Measurements from ENCODE around the gene CD6.

CD6 gene

DNA sequence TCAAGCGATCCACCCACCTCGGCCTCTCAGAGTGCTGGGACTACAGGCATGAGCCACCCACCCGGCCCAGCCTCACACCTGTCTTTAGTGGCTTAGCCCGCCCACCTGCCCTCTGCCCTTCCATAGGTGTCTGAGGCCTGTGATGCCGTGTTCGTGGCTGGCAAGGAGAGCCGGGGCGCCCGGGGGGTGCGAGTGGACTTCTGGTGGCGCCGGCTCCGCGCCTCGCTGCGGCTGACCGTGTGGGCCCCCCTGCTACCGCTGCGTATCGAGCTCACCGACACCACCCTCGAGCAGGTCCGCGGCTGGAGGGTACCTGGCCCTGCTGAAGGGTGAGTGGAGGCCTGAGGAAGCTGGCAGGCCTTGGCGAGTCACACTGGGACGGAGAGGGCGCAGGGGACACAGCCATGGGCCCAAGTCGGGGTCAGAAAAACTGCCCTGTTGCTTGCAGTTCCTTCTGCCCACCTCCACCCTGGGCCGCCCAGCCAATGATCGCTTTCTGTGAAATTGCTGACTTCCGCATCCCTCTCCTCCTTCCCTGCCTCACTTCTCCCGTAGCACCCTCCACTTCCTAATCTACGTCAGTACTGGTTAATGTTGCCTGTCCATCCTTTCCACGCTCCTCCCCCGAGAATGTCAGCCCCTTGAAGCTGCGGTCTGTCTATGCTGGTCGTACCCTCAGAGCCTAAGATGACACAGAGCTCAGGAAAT is 37.9 kb upstream of the CD6 start:
- ChIA-PET POLR2A (no interaction called here), CTCF (interaction anchor here (0.7 kb wide), 1 partner anchor 1266 kb away, joined by 5 read pairs; no protein-coding TSS in a partner anchor)
- TF ChIP-seq TARDBP (IDR thresholded peaks at IDR 0.05), result no peak
- no peak for TF ChIP-seq FOXK2 (IDR thresholded peaks at IDR 0.05)
- no peak for TF ChIP-seq NFRKB (IDR thresholded peaks at IDR 0.05)
- no peak for TF ChIP-seq LEF1 (IDR thresholded peaks at IDR 0.05; ENCODE audit: borderline replicate concordance)
- no peak for TF ChIP-seq ARNT (IDR thresholded peaks at IDR 0.05)
- TF ChIP-seq ELF4 (IDR thresholded peaks at IDR 0.05), result no peak
- TF ChIP-seq SUZ12 (IDR thresholded peaks at IDR 0.05), result no peak
- TF ChIP-seq ZNF384 (IDR thresholded peaks at IDR 0.05), result no peak
- no peak for TF ChIP-seq FOXM1 (IDR thresholded peaks at IDR 0.05; ENCODE audit: borderline replicate concordance)
- TF ChIP-seq CTBP1 (IDR thresholded peaks at IDR 0.05; ENCODE audit: borderline replicate concordance), result no peak
- no peak for TF ChIP-seq SP1 (IDR thresholded peaks at IDR 0.05)
- no peak for TF ChIP-seq BHLHE40 (IDR thresholded peaks at IDR 0.05; ENCODE audit: borderline replicate concordance)
- no peak for TF ChIP-seq HDGF (IDR thresholded peaks at IDR 0.05; ENCODE audit: borderline replicate concordance)
- TF ChIP-seq FOXA1 (IDR thresholded peaks at IDR 0.05), result no peak
- TF ChIP-seq, protein P1, sequence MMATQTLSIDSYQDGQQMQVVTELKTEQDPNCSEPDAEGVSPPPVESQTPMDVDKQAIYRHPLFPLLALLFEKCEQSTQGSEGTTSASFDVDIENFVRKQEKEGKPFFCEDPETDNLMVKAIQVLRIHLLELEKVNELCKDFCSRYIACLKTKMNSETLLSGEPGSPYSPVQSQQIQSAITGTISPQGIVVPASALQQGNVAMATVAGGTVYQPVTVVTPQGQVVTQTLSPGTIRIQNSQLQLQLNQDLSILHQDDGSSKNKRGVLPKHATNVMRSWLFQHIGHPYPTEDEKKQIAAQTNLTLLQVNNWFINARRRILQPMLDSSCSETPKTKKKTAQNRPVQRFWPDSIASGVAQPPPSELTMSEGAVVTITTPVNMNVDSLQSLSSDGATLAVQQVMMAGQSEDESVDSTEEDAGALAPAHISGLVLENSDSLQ (IDR thresholded peaks at IDR 0.05), result no peak
- TF ChIP-seq L3MBTL2 (conservative IDR thresholded peaks at IDR 0.05), result no peak
- DNase-seq (ENCODE audit: extremely low spot score), result no peak

DNA sequence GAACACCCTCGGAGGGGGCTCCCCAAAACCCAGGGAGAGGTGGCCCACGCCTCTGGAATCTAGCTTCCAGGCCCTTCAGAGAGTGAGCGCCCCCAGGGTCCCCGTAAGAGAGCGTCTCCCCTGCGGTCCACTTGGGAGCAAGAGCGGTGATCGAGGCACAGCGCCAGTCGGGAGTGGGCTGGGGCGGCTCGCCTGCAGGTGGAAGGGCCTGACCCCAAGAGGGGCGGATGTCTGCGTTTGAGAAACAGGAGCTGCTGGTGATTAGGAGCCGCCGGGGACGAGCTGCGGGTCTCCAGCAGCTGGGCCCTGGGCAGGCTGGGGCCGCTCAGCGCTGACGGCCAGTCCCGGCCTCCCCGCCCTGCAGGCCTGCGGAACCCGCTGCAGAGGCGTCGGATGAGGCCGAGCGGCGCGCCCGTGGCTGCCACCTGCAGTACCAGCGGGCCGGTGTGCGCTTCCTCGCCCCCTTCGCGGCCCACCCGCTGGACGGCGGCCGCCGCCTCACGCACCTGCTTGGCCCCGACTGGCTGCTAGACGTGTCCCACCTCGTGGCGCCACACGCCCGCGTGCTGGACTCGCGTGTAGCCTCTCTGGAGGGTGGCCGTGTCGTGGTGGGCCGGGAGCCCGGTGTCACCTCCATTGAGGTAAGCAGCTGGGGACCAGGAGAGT is 37.2 kb upstream of the CD6 start:
- DNase-seq (ENCODE audit: extremely low spot score), result no peak
- ChIA-PET CTCF (no interaction called here), POLR2A (no interaction called here)
- TF ChIP-seq ZNF384 (IDR thresholded peaks at IDR 0.05) (no peak), TARDBP (IDR thresholded peaks at IDR 0.05) (no peak), SUZ12 (IDR thresholded peaks at IDR 0.05) (no peak)

DNA sequence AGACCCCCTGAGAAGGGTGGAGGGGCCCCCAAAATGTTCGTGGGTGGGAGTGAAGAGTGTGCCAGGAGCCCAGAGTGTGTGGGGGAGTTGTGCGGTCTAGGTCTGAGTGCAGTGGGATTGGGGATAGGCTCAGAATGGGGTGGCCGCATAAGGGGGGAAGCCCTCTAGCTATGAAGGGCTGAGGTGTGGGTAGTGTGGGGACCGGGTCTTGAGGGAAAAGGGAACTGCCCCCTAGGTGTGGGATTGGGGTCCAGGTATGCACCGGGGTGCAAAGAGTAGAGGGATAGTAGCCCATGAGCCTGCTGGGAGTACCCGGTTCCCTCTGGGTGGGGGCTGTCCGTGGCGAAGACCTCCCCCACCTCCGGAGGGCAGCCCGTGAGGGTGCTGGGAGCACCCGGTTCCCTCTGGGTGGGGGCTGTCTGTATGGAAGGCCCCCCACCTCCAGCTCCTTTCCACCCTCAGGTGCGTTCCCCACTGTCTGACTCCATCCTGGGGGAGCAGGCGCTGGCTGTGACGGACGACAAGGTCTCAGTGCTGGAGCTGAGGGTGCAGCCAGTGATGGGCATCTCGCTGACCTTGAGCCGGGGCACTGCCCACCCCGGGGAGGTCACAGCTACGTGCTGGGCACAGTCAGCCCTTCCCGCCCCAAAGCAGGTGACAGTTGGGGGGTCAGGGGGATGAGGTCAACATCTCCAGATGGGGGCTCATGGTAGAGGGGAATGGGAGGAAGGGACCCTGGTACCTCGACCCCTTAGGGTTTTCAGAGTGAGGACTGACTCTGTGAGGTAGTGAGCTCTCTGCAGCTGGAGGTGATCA is 36.5 kb upstream of the CD6 start:
- no peak for DNase-seq (ENCODE audit: extremely low spot score)
- TF ChIP-seq HDGF (IDR thresholded peaks at IDR 0.05; ENCODE audit: borderline replicate concordance) (no peak), ZNF384 (IDR thresholded peaks at IDR 0.05) (no peak), LEF1 (IDR thresholded peaks at IDR 0.05; ENCODE audit: borderline replicate concordance) (no peak), BHLHE40 (IDR thresholded peaks at IDR 0.05; ENCODE audit: borderline replicate concordance) (no peak), SP1 (IDR thresholded peaks at IDR 0.05) (no peak), CTBP1 (IDR thresholded peaks at IDR 0.05; ENCODE audit: borderline replicate concordance) (no peak)
- TF ChIP-seq, protein P1 (IDR thresholded peaks at IDR 0.05), result no peak
- ChIA-PET POLR2A (no interaction called here), CTCF (no interaction called here)

DNA sequence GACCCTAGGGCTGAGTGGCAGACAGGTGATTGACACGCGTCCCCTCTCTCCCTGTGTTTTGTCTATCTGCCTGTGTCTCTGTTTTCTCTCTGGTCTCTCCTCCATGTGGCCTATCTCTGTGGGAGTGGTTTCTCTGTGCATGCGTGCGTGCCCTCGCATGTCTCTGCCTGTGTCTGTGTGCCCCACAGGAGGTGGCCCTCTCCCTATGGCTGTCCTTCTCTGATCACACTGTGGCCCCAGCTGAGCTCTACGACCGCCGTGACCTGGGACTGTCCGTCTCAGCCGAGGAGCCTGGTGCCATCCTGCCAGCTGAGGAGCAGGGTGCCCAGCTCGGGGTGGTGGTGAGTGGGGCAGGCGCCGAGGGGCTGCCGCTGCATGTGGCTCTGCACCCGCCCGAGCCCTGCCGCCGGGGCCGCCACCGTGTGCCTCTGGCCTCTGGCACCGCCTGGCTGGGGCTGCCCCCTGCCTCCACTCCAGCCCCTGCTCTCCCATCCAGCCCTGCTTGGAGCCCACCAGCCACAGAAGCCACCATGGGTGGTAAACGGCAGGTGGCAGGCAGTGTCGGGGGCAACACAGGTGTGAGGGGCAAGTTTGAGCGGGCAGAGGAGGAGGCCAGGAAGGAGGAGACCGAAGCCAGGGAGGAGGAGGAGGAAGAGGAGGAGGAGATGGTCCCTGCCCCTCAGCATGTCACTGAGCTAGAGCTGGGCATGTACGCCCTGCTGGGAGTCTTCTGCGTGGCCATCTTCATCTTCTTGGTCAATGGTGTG is 35.6 kb upstream of the CD6 start:
- ChIA-PET POLR2A (no interaction called here), CTCF (no interaction called here)
- DNase-seq (ENCODE audit: extremely low spot score), result no peak

More for the DNA sequence above, 35.6 kb upstream of the CD6 start:
- TF ChIP-seq HDGF (IDR thresholded peaks at IDR 0.05; ENCODE audit: borderline replicate concordance), result no peak
- no peak for TF ChIP-seq TARDBP (IDR thresholded peaks at IDR 0.05)
- TF ChIP-seq FOXK2 (IDR thresholded peaks at IDR 0.05), result no peak
- TF ChIP-seq, protein P1 (IDR thresholded peaks at IDR 0.05), result no peak
- no peak for TF ChIP-seq ARNT (IDR thresholded peaks at IDR 0.05)
- no peak for TF ChIP-seq ZNF384 (IDR thresholded peaks at IDR 0.05)
- no peak for TF ChIP-seq SP1 (IDR thresholded peaks at IDR 0.05)
- TF ChIP-seq LEF1 (IDR thresholded peaks at IDR 0.05; ENCODE audit: borderline replicate concordance), result no peak
- TF ChIP-seq CTBP1 (IDR thresholded peaks at IDR 0.05; ENCODE audit: borderline replicate concordance), result no peak
- no peak for TF ChIP-seq L3MBTL2 (conservative IDR thresholded peaks at IDR 0.05)
- TF ChIP-seq FOXM1 (IDR thresholded peaks at IDR 0.05; ENCODE audit: borderline replicate concordance), result no peak
- no peak for TF ChIP-seq SUZ12 (IDR thresholded peaks at IDR 0.05)
- no peak for TF ChIP-seq FOXA1 (IDR thresholded peaks at IDR 0.05)
- no peak for TF ChIP-seq NFRKB (IDR thresholded peaks at IDR 0.05)
- TF ChIP-seq ELF4 (IDR thresholded peaks at IDR 0.05), result no peak
- TF ChIP-seq BHLHE40 (IDR thresholded peaks at IDR 0.05; ENCODE audit: borderline replicate concordance), result no peak
